Bronchial epithelial cell (primary cell): ENCODE data around the gene ALDH1A1. TPM values are rescaled to one million over a fixed set of nuclear protein-coding genes. Genes with fewer than 3 reads are reported as not detected.

Experiments
- DNase-seq: peaks from one replicate; pipeline ENCODE4 v3.0.0-alpha.2; 2010; ENCODE audit warnings: low read depth
- FAIRE-seq: peaks from 2 replicates; lab custom pipeline; 2011; peaks lifted over from hg19 to GRCh38; lab: Jason Lieb, UNC
- H3K27me3 ChIP-seq: 2 replicates; pipeline ENCODE4 v1.5.1; 2011; ENCODE audit warnings: low read length; ENCODE audit not compliant: control insufficient read depth, insufficient read depth
- H3K36me3 ChIP-seq: 2 replicates; pipeline ENCODE4 v1.5.1; 2011; ENCODE audit warnings: low read length; ENCODE audit not compliant: control insufficient read depth, insufficient read depth
- H3K4me3 ChIP-seq: 2 replicates; pipeline ENCODE4 v1.5.1; 2011; ENCODE audit warnings: mild to moderate bottlenecking, low read depth, low read length, control low read depth
- total RNA-seq: library from RNA; depleted of rRNA; stranded (reverse); fragments of >200 nt; gene quantifications from 2 replicates; pipeline ENCODE4 v1.2.1, GENCODE V29; 2014
- TF ChIP-seq, protein P1 (sequence below): IDR thresholded peaks from 2 replicates; pipeline ENCODE4 v1.5.1; 2011; ENCODE audit warnings: mild to moderate bottlenecking, moderate library complexity, low read length, control low read depth, inconsistent platforms; ENCODE audit not compliant: insufficient read depth, severe bottlenecking

ALDH1A1 gene
- total RNA-seq, 1 donor from 2014 or later = 5.0 TPM

DNA sequence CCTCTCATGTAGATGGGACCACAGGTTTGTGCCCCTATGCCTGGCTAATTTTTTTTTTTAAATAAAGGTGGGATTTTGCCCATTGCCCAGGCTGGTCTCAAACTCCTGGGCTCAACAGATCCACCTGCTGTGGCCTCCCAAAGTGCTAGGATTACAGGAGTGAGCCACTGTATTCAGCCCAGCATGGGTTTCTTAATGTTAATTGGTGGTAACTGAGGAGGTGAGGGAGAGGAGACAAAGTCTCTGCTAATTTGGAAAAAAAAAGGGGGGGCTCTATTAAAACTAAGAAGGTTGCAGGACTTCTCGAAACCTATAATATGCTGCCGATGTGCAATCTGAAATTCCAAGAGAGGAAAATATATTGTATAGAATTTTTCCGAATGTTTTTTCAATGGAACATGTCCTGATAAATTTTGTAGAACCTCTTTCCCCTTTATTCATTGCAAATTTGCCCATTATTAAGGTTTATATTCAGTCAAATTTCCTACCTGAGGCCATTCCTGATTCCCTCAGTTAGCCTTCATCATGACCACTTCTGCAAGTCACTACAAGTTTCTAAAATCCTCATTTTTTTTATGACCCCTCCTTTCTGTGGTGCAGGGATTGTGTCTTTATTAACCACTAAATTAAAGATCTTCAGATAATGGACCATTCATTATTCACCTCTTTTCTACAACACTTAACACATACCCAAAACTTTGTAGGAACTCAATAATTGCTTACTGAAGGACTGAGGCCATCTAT lies 52.9 kb downstream of the ALDH1A1 start:
- H3K27me3 ChIP-seq = no peaks in the 10 kb centered on the region
- H3K36me3 ChIP-seq = no peaks in the 10 kb centered on the region
- no peak for FAIRE-seq
- no peak for DNase-seq
- H3K4me3 ChIP-seq = no peak overlapping the region
- TF ChIP-seq, protein P1, sequence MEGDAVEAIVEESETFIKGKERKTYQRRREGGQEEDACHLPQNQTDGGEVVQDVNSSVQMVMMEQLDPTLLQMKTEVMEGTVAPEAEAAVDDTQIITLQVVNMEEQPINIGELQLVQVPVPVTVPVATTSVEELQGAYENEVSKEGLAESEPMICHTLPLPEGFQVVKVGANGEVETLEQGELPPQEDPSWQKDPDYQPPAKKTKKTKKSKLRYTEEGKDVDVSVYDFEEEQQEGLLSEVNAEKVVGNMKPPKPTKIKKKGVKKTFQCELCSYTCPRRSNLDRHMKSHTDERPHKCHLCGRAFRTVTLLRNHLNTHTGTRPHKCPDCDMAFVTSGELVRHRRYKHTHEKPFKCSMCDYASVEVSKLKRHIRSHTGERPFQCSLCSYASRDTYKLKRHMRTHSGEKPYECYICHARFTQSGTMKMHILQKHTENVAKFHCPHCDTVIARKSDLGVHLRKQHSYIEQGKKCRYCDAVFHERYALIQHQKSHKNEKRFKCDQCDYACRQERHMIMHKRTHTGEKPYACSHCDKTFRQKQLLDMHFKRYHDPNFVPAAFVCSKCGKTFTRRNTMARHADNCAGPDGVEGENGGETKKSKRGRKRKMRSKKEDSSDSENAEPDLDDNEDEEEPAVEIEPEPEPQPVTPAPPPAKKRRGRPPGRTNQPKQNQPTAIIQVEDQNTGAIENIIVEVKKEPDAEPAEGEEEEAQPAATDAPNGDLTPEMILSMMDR = no peak

GRCh38 chr9:72898784-72899733 lies 53.8 kb downstream of the ALDH1A1 start:
- no peak overlapping the region for H3K4me3 ChIP-seq
- H3K36me3 ChIP-seq = no peaks in the 10 kb centered on the region
- no peak for DNase-seq
- TF ChIP-seq, protein P1 = no peak
- no peak for FAIRE-seq
- H3K27me3 ChIP-seq = no peaks in the 10 kb centered on the region

GRCh38 chr9:72898360-72898759 lies 54.5 kb downstream of the ALDH1A1 start:
- Histone ChIP-seq H3K27me3 (no peaks in the 10 kb centered on the region), H3K4me3 (no peak overlapping the region), H3K36me3 (no peaks in the 10 kb centered on the region)
- FAIRE-seq (no peak), DNase-seq (no peak)
- TF ChIP-seq, protein P1 = no peak

GRCh38 chr9:72897069-72897649 lies 55.7 kb downstream of the ALDH1A1 start:
- Histone ChIP-seq H3K36me3 (no peaks in the 10 kb centered on the region), H3K27me3 (no peaks in the 10 kb centered on the region), H3K4me3 (no peak overlapping the region)
- no peak for FAIRE-seq
- DNase-seq = no peak
- TF ChIP-seq, protein P1 = no peak

DNA sequence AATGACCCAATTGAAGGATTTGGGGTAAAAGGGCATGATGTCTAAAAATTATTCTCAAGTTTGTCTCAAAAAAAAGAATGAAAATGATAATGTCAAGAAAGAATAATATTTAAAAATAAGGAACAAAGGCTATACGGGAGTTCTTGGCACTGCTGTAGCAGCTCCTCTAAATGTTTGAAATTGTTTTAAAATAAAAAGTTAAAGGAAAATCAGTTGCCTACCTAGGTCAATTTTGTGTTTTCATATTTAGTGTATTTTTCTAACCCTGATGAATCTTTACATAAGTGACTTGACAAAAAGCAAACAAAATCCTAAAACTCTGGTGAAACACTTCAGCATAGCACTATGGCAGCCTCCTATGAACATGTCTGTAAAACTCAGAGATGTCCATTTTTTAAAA lies 56.4 kb downstream of the ALDH1A1 start:
- FAIRE-seq = no peak
- TF ChIP-seq, protein P1 = no peak
- DNase-seq = no peak
- Histone ChIP-seq H3K36me3 (no peaks in the 10 kb centered on the region), H3K27me3 (no peaks in the 10 kb centered on the region), H3K4me3 (no peak overlapping the region)
